MM.1S (cell line): ENCODE measurements around the gene TAS2R38.

Source experiments
- EZH2 ChIP-seq: fragments of 300-600 bp; sonication (generic); optimal IDR thresholded peaks from 2 replicates; pipeline ENCODE3; 2017; ENCODE audit warnings: low read depth, mild to moderate bottlenecking, antibody characterized with exemption, low read length, mixed read lengths
- EZH2phosphoT487 ChIP-seq: fragments of 300-600 bp; sonication (generic); IDR thresholded peaks from 2 replicates; pipeline ENCODE4 v1.6.1; 2018; ENCODE audit warnings: antibody characterized with exemption, low read length
- TF ChIP-seq, protein P1 (sequence below): fragments of 300-600 bp; sonication (generic); IDR thresholded peaks from 2 replicates; pipeline ENCODE4 v1.5.1; 2016; ENCODE audit warnings: antibody characterized with exemption, low read length, mixed read lengths

DNA sequence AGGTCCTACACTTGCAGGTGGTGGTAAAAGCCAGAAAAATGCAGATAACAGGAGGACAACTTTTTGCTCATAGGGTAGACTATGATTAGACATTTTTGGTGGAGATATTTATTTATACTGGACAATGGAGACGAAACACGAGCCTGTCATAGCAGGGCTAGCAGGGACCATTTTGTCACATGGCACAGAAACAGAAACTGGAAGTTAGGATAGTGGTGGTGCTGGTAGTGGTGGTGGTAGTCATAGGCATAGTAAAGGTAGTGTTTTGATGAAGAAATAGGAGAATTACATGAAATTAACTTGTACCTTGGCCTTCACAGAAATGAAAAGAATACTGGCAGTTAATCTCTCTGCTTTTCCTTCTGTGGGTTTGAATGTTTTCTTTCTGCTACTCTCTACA lies 13.3 kb upstream of the TAS2R38 start:
- TF ChIP-seq EZH2, result no peak
- TF ChIP-seq, protein P1, sequence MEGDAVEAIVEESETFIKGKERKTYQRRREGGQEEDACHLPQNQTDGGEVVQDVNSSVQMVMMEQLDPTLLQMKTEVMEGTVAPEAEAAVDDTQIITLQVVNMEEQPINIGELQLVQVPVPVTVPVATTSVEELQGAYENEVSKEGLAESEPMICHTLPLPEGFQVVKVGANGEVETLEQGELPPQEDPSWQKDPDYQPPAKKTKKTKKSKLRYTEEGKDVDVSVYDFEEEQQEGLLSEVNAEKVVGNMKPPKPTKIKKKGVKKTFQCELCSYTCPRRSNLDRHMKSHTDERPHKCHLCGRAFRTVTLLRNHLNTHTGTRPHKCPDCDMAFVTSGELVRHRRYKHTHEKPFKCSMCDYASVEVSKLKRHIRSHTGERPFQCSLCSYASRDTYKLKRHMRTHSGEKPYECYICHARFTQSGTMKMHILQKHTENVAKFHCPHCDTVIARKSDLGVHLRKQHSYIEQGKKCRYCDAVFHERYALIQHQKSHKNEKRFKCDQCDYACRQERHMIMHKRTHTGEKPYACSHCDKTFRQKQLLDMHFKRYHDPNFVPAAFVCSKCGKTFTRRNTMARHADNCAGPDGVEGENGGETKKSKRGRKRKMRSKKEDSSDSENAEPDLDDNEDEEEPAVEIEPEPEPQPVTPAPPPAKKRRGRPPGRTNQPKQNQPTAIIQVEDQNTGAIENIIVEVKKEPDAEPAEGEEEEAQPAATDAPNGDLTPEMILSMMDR, result no peak
- no peak for TF ChIP-seq EZH2phosphoT487
